Left cardiac atrium (tissue), 4 donors: Measurements from ENCODE around the gene MCC. TPM values are rescaled to one million over a fixed set of nuclear protein-coding genes. Genes with fewer than 3 reads are reported as not detected.
A peak's percentile ranks its signal among the peaks of the same experiment; 100 is the strongest.

ENCODE experiments used
- ATAC-seq, 2 donors: fragments of 200-7000 bp; cut with Tn5 transposase; one replicate each; pipeline ENCODE4 v1.9.1; 2020; ENCODE audit warnings: mild to moderate bottlenecking in 2 of 2, moderate library complexity in 2 of 2
- DNase-seq: peaks from one replicate; pipeline ENCODE4 v3.0.0-alpha.2; 2020
- intact Hi-C, 2 donors: fragments of 100-400 bp; cut with DNase I; formaldehyde crosslinking; loops; one replicate each; pipeline versions ENCODE4 v1.14.1 to v1.15.1; 2022 to 2023
- total RNA-seq, 2 donors: library from RNA; stranded (reverse); fragmentation: NEBNext Ultra II Directional; extraction: Animal tissue kit (Norgen Biotek cat#: 25700); gene quantifications; one replicate each; pipeline ENCODE4 v1.2.1, GENCODE V29; 2021
- donor health status: DM: no; HTN: yes; CAD: no.
- donor health status: DM: no; HTN: yes; CAD: no; lungs with severe emphysema.
- donor health status: DM: yes; HTN: yes; CAD: no.
- donor health status: Dilated cardiomyopathy.

MCC gene
- total RNA-seq, 2 donors from 2014 or later: 18.2 to 28.6 TPM

DNA sequence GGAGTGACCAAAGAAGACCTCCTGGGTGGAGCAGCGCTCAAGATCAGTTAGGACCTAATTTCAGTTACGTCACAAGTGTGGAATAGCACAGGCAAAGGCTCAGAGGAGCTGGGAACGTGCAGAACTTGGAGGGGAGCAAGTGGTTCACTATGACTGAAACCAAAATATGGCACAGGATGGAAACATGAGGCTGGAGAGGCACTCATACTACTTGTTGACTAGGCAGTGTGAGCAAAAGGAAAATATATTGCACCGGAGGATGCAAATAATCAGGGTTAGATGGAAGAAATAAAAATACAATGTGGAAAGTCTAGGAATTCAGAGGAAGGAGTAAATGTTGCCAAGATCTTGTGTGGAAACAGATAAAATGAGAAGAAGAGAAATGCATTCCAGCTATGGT is 363.3 kb downstream of the MCC start:
- intact Hi-C loops: no loop called here
- ATAC-seq: no peak
- no peak for DNase-seq

DNA sequence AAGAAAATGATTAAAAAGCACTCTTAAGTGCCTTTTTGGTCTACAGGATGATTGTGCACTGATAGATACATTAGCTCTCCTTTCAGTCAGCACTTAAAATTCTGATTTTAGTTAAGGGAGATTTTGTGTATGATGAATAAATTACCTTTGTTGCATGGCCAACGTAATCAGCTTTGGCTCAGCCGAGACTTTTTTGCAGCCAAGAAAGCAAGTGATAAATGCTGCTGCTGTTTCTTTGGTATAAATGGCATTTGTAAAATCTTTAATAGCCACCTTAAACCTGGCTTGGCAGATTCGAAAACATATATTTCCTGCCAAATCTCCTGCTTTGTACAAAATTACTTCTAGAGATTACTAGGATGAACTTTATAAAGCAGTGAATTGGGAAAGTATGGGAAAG is 364.0 kb downstream of the MCC start:
- no peak for ATAC-seq
- intact Hi-C loops: no loop called here
- DNase-seq: no peak

DNA sequence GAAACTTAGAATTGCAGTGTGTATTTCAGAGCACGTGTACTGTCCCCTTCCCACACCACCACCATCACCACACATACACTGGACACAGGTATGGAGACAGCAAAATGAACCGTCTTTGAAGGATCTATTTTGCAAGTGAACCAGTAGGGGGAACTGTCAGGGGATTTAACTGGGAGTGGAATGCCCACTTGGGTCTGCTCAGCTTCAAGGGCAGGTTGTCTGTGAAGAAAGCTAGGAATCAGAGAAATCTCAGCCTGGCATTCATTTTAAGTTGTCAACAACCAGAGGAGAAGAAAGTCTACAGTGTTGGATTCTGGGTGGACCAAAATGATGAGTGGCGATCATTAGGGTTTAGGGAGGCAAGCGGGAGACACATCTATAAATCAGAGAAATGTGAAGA is 364.6 kb downstream of the MCC start:
- no peak for DNase-seq
- intact Hi-C loops: no loop called here
- no peak for ATAC-seq

DNA sequence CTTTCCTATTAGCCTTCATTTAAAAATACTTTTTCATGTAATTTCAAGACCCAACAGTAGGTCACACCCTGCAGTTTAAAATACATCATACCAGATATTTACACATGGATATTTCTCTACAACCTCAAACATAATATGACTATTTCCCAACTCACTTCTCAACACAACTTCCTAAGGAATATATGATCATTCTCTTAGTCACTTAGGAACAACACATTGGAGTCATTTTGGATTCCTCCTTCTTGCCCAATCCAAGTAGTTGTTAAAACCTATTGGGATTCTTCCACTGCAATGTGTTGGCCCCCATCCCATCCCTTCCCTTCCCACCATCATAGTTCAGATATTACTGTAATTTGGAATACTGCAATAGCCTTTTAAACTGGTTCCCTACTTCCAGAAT is 366.2 kb downstream of the MCC start:
- intact Hi-C loops: no loop called here
- DNase-seq (peak; percentile 63), ATAC-seq (peak in 1 of 2 donors; percentile 10)

DNA sequence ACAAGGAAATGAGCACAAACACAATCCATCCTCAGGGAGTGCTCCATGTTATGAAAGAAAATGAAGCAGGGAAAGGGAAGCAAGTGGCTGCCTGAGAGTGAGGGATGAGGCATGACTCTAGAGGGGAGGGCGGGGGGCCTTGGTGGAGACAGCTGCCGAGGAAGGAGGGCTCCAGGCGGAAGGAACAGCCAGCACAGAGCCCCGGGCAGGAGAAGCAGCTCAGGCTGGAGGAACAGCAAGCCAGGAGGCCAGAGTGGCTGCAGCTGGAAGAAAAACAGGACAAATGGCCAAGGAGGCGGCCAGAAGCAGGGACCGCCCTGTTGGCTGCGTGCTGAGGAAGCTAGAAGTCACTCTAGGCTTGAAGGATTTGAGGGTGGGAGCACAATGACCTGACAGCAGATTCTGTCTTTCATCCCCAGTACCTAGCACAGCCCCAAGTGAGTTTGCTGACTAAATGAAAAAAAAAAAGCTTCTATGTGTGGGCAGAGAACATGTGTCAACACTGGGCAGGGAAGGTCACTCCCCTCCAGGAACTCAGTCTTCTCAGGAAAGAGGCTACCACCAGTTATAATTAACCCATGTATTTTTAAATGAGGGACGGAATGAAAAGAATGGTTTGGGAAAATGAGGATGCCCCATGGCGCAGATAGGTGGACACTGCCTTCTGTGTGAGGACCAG is 368.9 kb downstream of the MCC start:
- ATAC-seq (peak; percentile 75 to 79), DNase-seq (peak; percentile 62)
- intact Hi-C loops: no loop called here

DNA sequence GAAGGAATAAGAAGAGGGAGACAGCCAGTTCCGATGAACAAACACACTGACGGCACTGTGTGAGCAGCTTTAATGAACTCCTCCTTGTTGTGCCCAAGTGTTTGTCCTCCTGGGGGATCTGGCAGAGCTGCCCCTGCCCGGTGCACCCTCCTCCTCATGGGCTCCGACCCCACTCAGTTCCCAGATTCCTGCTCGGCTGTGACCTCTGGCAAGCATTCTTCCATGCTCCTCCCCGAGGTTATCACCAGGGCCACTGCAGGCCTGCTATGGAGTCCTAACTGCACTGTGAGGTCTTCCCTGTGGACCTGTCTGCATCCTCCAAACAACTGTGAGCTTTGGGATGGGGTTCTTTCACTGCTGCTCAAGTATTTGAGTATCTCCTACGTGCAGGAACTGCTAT is 369.5 kb downstream of the MCC start:
- DNase-seq: no peak
- intact Hi-C loops: no loop called here
- ATAC-seq: peak; percentile 21 to 38

DNA sequence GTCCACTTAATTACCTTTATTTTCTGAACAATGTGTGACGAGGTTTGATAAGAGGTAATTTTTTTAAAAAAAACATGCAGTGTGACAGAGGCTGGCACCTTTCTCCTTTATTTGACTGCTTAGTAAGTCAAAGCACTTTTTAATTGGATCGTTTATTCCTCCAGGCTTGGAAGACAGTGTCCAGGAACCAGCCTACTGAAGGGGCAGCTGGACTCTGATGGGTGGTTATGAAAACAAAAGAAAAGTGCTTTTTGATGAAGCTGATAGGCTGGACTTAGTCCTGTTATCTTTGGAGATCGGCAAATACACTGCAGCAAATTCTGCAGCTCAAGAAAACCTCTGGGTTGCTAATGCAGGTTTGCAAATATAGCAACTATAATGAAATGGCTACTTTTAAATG is 370.0 kb downstream of the MCC start:
- intact Hi-C loops: no loop called here
- ATAC-seq (no peak), DNase-seq (no peak)

DNA sequence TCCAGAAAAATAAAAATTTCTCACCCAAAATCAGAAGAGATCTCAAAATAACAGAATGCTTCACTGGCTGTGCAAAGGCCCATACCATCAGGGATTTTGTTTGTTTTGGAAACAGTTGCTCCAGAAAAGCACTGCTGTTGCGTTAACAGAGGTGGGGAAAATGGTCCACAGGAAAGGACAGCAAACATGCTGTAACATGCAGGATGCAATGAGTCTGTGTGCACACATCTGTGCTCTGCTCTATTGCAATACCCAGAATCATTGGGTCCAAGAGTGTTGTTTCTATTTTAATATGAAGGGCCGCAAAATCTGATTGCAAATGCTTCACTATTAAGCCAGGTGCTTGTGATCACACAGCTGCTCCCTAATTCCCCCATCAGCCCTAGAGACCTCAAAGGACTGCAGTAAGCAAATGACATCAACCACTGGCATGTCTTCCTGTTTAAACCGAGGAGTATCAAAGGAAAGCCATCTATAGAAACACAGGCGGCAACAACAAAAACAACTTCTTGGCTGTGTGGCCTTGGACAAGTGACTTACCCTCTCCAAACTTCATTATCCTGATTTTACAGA is 370.6 kb downstream of the MCC start:
- no peak for ATAC-seq
- intact Hi-C loops: no loop called here
- no peak for DNase-seq

DNA sequence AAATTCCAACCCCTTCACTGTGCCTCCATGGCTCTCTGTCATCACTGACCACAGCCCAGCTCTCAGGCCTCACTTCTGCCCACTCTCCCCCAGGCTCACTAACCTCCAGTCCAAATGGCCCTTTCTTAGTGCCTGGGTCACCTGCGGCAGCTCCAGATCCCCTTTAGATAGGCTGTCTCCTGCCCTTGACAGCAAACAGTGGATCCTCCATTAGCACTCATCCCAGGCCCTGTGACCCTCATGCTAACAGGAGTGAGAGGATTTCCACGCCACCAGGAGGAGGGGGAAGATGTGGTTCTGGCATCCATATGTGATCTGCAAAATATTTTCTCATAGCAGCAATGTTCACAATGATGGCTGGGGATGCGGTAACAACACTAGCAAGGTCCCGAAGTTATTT is 372.3 kb downstream of the MCC start:
- intact Hi-C loops: no loop called here
- no peak for DNase-seq
- ATAC-seq: no peak

DNA sequence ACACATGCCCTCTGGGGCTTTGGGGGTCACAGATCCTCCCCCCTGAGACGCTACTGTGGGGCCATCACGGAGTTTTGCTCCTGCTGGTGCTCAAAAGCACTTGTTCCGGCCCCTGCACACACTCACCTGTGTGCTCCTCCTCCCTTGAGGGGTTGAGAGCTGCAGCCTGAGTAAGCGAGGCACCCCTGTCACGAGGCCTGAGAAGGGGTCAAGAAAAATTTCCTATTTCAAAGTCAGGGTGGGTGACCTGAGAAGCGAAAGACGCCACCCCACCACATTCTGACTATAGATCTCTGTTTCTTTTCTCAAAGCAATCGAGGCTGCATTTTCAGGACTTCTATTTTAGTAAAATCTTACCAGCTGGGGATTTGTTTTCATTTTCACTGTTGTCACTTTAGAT is 373.2 kb downstream of the MCC start:
- no peak for DNase-seq
- ATAC-seq: no peak
- intact Hi-C loops: no loop called here

DNA sequence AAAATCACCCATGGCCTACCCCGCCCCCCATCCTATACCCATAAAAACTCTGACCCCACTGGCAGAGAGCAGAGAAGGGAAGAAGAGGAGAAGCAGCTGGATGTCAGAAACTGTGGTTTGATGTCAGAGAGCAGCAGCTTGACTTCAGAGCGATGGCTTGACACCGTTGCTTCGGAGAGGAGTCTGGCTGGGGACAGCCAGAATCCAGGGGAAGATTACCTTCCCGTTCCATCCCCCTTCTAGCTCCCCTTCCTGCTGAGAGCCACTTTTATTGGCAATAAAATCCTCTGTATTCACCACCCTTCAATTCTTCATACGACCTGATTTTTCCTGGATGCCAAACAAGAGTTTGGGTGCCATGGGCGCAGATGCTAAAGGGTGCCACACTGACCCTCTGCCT is 373.7 kb downstream of the MCC start:
- no peak for DNase-seq
- no peak for ATAC-seq
- intact Hi-C loops: no loop called here

DNA sequence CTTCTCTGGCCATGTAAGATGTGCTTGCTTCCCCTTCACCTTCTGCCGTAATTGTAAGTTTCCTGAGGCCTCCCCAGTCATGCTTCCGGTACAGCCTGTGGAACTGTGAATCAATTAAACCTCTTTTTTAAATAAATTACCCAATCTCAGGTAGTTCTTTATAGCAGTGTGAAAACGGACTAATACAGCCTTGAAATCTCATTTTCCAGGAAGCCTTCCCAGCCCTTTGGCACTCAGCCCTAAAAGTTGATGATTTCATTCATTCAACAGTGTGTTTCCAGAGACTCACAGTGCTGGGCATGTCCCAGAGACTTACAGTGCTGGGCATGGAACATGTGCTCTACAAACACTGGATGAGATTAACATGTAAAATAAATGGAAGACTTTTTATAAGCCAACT is 375.8 kb downstream of the MCC start:
- peak; percentile 72 to 82 for ATAC-seq
- intact Hi-C loops: no loop called here
- peak; percentile 46 for DNase-seq

DNA sequence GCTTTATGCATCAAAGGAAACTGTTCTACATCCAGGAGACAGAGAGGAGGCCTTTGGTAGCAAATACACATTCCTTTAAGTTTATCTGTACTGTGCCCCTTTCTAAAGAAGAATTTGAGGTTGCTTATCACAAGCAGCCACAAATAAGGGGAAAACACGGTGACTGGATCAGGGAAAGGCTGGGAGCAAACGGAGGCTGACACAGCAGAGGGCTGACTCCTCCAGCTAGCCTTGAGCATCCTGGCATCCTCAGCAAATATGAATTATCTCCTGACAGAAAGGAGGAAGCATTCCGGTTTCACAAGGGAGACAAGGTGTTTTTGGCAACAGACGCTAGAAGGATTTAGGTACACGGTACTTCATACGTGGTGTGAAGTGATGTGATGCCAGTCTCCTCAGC is 378.1 kb downstream of the MCC start:
- peak in 1 of 2 donors; percentile 70 for ATAC-seq
- DNase-seq: no peak
- intact Hi-C loops: no loop called here

DNA sequence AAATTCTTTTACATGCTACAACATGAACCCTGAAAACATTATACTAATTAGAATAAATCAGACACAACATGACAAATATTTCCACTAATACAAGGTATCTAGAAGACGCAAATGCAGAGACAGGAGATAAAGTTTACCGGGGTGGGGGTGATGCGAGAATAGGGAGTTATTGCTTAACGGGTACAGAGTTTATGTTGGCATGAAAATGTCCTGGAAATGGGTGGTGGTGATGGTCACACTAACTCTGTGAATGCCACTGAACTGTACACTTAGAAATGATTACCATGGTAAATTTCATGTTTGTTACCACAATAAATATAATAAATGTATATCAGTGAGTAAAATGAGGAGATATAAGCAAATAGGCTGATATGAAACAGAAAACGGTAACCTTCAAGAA is 378.9 kb downstream of the MCC start:
- ATAC-seq (no peak), DNase-seq (no peak)
- intact Hi-C loops: no loop called here

DNA sequence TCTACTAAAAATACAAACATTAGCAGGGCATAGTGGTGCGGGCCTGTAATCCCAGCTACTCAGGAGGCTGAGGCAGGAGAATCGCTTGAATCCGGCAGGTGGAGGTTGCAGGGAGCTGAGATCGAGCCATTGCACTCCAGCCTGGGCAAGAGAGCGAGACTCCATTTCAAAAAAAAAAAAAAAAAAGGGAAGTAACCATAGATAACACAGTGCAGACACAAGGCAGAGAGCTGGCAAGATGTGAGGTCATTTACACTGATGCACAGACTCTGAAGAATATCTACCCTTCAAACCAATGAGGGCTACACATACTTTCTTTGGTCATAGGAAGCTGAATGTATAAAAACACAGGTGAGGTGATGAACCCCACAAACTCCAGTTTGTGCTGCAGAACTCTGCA is 379.8 kb downstream of the MCC start:
- intact Hi-C loops: no loop called here
- ATAC-seq (no peak), DNase-seq (no peak)

DNA sequence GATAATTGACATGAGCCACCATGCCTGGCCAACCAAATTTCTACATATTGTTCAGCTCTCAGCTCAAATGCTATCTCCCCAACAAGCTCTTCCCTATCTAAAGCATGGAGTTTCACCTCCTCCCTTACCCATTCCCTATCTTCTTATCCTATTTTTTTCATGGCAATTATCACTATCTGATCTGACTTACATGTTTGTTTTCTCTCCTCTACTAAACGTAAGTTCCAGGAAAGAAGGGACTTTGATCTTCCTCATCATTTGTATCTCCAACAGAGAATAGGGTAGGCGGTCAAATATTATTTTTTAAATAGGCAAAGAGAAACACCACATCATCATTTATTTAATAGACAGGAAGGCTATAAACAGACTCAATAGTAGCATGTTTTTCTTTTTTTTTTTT is 381.4 kb downstream of the MCC start:
- intact Hi-C loops: no loop called here
- no peak for DNase-seq
- no peak for ATAC-seq

DNA sequence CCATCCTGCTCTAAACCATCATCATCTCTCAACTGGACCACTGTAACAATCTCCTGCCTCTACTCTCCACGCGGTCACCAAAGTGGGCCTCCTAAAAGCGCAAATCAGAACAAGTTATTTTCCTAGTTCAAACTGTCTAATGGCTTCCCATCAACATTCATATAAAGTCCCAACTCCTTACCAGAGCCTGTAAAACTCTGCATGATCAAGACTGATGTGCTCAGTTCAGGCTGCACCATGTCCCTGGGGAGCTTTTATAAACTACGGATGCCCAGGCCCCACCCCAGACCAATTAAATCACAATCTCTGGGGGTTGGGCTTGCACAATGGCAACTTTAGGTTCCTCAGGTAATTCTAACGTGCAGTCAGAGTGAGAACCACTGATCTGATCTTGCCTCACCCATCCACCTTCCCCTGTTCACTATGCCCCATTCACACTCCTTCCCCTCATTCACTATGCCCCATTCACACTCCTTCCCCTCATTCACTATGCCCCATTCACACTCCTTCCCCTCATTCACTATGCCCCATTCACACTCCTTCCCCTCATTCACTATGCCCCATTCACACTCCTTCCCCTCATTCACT is 382.5 kb downstream of the MCC start:
- DNase-seq (no peak), ATAC-seq (no peak)
- intact Hi-C loops: no loop called here

DNA sequence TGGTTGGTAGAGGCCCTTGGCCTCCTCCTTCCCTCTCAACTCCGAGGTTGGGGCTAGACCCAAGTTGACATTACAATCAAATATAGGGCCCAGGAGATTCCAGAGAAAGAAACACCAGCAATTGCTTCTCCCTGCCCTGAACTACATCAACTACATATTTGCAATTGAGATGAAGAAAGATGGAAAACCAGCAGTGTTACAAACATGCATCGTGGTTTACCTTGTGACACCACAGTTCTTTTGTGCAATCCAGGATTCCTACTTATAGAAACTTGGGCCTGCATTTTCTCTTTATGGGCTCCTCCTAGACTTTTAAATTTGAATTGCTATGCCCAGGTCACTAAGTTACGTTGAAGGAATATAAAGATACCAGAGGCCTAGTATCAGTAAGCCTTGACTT is 384.9 kb downstream of the MCC start:
- DNase-seq (no peak), ATAC-seq (no peak)
- intact Hi-C loops: no loop called here

DNA sequence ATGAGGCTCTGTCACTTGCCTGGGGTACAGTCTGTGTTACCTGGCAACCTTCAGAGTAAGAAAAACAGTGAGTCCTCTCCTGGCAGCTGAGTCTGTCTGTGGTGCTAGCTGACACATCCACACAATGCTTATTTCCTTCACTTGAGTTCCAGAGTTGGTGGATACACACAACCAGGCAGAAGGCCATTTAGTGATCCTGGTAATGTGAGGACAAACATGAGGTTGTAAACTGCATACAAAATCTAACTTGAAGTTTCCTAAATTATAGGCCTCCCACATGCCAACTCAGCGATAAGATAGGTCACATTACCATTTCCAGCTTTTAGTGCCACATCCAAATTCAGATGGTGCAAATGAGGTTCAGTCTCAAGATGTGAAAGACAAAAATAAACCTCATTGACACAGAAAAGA is 386.1 kb downstream of the MCC start:
- intact Hi-C loops: no loop called here
- DNase-seq (no peak), ATAC-seq (peak; percentile 34 to 65)

DNA sequence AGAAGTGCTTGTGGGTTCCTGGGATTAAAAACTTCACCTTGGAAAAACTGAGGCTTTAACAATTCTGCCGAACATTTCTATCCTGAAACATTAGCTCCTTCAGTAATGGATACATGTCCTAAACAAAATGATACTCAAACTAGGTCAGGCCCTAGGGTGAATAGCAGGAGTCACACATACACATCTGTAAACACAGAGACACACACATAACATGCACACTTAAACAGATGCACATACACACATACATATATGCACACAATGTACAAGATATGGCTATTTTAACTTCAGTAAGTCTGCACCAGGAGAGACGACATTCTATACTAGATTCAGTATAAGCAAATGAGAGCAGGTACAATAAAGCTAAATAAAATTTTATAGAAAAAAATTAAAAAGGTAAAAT is 387.3 kb downstream of the MCC start:
- intact Hi-C loops: no loop called here
- ATAC-seq: no peak
- DNase-seq: no peak

DNA sequence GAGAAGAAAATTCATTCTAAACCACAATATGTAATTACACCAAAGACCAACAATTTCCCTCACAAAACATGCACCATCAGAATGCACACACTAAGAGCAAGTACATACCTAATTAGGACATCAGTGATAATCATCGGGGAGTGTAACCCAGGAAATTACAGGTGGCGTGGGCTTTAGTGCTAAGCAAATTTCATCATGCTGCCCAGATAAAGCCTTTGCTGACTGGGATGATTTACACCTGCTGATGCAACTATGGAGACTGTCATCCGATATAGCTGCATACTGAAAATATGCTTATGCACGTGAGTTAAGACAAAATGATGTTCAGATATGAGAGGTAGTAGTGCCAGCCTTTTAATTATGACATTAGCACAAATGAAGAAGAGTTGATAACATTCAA is 388.4 kb downstream of the MCC start:
- intact Hi-C loops: no loop called here
- DNase-seq (no peak), ATAC-seq (no peak)
